Activated naive CD4-positive, alpha-beta T cell treated with anti-CD3 and anti-CD28 coated beads, Interleukin-2, amount 50 U/mL, for 16 hours (primary cell): ENCODE measurements around the gene GLB1L.
"Not testable (repeated sequence)": the region's sequence is repeated elsewhere in the genome, so short reads cannot be mapped to it uniquely, and the experiment has no call there.

Experiments
- DNase-seq: peaks from one replicate; pipeline ENCODE4 v3.0.0-alpha.2; 2020

Gene GLB1L

DNA sequence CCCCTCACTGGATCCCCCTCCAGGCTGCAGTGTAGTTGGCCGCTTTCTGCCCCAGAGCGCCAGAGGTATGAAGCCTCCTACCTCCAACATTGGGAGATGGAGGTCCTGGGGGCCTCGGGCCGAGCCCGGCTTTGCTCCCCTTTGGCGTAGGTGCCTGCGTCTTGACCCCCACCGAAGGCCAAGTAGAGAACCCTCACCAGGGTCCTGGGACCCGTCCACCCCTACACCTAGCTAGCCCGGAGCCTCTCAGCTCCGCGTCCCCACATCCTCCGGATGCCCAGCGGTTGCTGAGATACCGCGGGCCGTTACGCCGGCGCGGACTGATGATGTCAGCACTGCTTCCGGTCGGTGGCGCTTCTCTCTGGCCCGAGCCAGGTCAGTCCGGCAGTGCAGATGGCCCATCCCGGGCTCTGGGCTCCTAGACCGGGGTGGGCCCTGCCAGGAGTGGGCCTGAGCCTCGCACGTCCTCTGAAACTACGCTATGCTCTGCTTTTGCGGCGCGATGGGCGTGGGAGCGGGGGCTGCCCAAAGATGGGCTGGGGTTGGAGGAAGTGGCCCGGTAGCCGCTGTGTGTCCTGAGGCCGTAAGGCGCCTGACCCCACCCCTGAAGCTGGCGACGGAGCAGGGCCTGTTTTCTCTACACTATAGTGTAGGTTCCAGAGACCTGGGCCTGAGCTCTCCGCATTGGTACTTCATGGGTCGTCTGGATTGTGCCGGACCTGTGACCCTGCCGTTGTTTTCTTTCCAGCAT is at the start of gene GLB1L, which contains the start of gene STK16:
Gene GLB1L (minus strand): TSS at position 297 of the 751 bp plus-strand sequence. CDS start 1,871 bp downstream, outside the sequence.
Gene STK16 (plus strand): TSS at position 332 of the 751 bp plus-strand sequence. CDS start 521 bp downstream, outside the sequence.
- peak; percentile 85 for DNase-seq

DNA sequence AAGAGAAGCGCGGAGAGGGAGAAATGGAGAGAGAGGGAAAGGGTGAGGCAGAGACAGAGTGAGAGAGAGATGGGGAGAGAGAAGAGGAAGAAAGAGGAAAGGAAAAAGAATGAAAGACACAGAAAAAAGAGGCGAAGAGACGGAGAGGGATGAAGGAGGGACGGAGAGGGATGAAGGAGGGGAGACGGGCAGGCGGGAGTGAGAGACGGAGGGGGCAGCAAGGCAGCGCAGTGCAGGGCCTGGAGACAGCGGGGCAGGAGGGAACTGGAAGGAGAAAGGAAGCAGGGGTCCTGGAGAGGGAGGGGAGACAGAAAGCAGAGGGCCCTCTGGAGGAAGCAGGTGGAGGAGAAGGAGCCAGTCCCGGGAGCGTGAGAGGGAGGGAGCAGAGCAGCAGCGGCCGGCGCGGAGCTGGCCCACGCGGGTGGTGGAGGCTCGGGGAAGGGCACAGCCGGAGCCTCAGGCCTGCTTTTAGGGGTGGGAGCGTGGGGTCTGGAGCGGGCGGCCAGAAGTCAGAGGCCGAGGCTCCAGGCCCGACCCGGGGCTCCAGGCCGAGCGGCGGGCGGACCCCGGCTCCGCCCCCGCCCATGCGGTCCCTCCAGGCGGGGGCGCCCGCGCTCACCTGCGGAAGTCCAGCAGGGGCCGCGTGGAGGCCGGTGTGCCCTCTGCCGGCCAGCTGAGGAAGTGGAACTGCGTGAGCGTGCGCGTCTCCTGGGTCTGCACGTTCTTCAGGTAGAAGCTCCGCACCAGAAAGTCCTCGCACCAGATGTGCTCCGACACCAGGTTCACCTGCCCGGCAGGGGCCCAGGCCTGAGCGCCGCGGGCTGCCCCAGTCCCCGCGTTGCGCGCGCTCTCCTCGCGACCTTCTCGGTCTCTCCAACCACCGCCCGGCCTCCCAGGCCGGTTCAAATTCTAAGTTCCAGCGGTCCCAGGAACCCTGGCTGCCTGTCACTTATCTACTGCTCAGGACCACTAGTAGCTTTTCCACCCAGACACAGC is 49.4 kb upstream of the GLB1L start:
- DNase-seq, result peak; percentile 89

DNA sequence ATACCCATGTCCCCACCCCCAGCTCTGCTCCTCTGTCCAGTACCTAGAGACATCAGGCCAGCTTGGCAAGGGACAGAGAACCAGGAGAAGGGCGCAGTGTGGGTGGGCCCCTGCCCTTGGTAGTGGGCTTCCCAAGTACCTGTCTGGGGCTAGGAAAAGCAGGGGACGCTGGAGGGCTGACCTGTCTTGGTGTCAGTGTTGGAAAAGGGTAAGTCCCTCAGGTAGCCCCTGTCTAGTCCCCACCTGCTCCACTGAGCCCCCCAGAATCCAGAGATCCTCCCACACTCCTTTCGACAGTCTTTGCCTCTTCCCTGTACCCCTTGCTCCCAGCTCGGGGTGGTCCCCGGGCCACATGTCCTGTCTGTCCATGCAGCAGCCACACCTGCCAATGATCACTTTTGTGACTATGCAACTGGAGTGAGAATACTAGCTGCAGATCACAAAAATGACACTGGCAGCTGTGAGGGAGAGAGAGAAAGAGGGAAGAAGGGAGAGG is 48.5 kb upstream of the GLB1L start:
- no peak for DNase-seq

DNA sequence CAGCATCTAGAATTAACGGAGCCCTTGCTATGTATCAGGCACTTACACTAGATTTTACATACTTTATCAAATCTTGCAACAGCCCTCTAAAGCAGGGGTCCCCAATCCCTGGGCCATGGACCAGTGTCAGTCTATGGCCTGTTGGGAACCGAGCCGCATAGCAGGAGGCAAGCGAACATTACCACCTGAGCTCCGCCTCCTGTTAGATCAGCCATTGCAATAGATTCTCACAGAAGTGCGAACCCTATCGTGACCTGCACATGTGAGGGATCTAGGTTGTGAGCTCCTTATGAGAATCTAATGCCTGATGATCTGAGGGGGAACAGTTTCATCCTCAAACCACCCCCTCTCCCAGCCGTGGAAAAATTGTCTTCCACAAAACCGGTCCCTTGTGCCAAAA is 47.4 kb upstream of the GLB1L start:
- no peak for DNase-seq

DNA sequence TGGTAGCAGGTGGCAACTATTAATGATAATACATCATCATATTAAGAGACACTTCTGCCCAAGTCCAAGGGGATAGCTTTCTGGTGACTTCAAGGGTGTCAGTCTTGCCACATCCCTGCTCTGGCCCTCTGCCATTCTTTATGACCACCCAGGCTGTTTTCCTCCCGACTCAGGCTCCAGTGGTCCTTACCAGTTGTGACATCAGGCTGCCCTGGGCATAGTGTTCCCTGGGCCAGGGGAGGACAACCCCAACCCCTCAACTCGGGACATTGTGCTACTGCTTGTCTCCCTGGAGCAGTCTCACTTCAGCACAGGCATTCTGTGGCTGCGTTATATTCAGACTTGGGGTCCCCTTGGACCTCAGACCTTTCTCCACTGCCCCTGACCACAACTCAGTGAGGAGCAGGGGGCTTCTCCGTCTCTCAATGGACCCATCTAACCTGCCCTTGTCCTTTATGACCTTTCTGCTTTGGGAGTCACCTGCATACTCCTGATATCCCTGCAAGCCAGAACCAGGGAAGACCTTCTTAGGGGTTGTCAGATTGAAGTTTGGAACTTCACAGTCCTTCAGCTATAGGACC is 46.8 kb upstream of the GLB1L start:
- DNase-seq, result no peak

DNA sequence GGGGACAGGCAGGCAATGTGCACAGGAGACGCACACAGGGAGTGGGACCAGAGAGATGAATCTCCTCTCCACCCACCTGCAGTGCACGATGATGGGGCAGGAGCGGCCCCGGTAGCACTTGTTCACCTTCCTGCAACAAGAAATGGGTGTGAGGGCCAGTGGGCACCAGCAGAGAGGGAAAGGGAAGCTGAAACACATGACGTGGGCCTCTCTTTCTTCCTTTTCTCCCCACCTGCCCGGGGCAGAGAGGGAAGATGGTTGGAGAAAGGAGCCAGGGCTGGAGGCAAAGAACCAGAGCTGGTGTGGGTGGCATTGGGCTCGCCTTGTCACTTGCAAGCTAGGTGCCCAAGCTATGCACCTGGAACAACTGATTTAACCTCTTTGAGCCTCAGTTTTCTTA is 46.1 kb upstream of the GLB1L start:
- DNase-seq, result no peak

DNA sequence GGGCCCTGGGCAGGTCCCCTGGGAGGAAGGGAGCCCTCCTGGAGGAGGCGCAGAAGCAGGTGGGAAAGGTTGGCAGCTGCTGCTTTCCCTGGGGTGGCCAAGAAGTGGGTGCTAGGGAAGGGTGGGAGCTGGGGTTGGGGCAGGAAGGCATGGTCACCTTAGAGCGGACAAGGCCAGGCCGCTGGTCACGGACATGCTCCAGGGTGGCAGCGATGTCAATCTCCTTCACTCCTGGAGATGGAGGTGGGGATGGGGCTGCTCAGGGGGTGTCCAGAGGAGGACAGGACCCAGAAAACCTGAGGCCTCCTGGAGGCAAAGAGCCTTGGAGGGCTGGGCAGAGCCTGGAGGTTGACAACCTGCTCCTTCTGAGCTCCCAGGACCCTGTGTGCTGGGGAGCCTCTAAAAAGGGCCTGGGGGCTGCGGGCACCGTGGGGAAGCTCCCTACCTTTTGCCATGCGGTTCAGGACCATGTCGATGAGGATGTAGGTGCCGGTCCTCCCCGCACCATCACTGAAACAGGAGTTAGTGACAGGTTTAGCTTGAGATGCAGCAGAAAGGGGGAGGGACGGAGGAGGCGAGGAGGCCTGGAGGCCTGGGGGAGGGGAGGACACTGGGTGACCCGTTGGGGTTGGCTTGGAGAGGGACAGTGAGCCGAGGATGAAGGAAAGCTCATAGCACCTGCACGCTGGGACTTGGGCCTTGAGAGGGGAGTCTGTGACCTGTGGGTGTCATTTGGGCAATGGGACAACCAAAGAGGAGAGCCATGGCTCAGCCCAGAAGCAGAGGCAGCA is 45.3 kb upstream of the GLB1L start:
- DNase-seq, result no peak

DNA sequence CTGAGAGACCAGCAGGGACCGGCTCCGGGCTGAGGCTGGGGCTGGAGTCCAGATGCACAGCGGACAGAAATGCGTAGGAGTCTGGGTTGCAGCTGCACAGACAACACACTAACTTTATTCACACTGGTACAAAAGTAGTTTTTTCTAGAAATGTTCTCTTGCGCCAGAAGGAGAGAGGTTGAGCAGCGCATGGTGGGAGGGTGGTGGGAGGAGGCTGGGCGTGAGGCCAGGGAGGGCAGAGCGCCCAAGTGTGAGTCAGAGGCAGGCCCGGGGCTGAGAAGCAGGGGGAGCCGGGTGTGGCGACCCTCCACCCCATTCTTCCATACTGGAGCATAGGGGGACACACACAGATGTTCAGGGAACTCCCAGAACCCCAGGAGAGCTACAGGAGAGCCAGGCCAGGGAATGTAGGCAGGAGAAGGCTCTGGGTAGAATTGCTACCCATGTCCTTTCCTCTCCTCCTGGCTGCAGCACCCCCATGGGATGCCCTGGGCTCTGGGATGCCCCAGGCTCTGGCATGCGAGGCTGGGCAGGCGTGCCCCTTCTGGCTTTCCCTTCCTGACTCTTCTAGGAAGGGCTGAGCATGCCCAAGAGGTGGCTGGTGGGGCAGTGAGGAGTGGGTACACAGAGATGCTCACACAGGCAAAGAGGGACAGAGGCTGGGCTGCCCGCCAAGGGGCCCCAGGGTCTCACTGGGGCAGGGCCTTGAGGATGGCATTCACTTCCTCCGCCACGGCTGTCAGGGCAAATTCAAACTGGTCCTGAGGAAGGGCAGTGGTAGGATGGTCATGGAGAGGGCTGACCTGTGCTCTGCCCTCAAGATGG is 44.5 kb upstream of the GLB1L start:
- DNase-seq, result no peak

DNA sequence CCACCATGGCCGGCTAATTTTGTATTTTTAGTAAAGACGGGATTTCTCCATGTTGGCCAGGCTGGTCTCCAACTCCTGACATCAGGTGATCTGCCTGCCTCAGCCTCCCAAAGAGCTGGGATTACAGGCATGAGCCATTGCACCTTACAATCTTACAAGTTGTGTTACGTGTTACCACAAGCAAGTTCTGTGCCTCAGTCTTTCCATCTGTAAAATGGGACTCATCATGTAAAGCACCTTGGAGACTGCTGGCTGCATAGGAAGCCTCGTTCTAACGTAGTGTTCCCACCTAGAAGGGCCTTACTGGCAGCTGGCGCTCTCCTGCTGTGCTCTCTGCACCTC is 43.9 kb upstream of the GLB1L start:
- DNase-seq, result no peak

DNA sequence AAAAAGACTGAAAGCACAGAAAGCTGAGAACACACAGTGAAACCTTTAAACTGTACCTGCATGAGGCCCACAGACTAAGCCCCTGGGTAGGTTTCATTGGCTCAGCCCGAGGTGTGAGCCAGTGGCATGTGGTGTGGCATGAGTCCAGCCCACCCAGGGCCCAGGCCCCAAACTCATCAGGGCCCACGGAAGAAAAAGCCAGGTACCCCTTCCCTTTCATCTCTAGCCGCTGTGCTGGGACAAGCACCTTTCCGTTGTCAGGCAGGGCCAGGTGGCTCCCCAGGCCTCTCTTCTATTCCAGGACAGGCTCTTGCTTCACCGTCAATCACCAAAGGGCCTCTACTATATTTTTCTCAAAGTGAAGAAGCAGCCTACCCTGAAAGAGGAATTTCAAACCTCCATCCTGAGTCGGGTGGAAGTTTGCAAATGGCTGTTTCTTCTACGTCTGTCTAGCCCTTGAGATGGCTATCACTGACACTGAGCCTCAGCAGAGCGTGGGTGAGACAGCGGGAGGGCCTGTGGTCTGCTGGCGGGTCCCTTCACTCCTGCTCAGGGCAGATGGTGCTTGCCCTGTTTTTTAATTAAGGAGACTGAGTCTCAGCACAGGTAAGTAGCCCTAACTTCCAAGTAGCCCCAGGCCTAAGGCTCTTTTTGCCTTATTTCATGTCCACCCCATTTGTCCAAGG is 42.5 kb upstream of the GLB1L start:
- no peak for DNase-seq

DNA sequence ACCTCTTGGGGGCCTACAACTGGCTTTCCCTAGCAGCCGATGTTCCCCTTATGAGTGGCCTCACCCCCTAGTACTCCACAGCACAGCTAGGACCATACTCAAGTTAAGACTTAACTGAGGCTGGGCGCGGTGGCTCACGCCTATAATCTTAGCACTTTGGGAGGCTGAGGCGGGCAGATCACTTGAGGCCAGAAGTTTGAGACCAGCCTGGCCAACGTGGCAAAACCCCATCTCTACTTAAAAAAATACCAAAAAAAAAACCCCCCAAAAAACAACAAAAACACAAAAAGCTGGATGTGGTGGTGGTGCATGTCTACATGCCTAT is 41.8 kb upstream of the GLB1L start:
- not testable (repeated sequence) for DNase-seq

DNA sequence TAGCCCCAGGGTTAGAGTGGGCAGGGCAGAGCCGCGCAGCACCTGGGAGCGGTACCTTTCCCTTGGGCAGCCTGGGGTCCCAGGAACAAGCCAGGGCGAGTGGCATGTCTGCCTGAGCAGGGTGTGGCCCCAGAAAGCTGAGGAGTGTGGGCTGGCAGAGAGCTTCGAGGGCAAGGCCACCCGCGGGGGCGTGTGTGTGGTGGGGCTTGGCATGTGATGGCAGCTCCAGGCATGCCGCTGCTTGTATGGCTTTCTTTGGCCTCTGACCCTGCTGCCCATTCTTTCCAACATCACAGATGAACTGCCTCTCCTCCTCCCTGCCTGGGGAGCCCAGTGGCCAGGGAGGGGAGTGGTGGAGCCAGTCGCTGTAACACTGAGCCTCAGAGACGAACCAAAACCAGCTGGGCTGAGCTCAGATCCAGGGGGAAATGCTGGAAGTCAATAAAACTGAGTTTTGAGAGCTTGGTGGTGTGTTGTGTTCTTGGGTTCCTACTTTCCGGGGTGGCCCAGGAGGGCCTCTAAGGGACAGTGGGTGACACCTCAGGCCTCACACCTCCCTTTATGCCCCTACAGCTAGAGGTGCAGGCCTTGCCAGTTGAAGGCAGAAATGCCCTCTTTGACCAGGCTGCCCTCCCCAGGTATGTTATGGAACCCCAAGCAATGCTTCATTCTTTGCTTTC is 41.3 kb upstream of the GLB1L start:
- no peak for DNase-seq

DNA sequence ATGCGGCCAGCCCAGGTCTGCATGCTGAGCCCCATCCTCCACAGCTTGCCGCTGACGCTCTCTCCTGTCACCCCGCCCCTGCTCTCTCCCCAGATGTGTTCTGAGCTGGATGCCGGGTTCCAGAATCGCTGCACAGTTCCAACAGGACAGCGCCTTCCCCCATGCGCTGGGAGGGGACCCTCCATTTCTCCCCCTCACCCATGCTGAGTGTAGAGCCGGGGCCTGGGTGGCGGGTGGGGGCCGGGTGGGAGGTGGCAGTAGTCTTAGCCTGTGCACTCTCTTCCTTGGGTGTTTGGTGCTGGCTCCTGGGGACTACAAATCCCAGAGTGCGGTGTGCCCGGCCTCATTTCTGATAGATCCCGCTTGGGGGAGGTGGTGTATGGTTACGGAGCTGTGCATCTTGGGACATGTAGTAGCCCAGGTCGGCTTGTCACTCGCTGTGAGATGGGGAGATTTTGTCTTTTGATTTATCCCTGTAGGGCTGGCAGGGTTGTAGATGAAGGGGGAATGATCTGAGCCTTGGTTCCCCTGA is 40.7 kb upstream of the GLB1L start:
- no peak for DNase-seq

DNA sequence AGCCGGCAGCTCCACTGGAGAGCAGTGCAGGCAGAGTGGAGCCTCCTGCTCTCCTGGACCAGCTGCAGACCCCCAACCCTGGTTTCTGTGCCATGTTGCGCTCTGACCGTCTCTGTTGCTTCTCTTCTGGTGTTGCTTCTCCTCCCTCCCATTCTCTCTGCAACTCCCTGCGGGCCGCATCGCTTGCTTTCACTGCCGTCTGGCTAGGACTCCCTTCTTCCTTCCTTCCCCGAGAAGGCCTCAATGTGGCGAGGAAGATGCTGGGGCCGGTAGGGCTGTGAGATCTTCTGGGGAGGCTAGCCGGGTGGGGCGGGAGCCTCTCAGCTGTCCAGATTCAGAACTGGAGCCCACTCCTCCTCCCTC is 40.1 kb upstream of the GLB1L start:
- DNase-seq, result no peak

DNA sequence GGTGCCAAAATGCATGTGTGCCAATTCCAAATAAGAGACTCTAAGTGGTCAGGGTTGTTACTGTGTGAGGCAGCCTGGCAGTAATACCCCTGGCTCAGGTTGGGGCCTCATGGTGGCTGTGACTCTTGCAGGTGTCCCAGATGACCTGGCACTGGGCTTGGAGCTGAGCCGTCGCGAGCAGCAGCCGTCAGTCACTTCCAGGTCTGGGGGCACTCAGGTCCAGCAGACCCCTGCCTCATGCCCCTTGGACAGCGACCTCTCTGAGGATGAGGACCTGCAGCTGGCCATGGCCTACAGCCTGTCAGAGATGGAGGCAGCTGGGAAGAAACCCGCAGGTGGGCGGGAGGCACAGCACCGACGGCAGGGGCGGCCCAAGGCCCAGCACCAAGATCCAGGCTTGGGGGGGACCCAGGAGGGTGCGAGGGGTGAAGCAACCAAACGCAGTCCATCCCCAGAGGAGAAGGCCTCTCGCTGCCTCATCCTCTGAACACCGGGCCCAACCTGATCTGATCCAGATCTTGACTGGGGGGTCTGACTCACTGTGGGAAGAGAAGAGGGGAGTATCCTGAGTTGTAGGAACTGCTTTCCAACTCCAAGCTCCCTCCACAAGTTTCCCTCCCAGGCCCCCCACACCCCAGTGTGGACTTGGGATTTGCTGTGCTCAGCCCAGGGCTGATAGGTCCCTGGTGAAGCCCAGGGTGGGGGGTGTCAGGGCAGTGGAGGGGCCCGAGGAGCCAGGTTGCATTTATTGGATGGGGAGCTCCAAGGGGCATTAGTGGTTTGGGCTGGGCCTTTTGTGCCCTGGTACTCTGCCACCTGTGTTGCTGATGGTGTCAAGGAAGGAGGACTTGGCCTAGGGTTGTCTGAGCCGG is 39.5 kb upstream of the GLB1L start:
- no peak for DNase-seq

DNA sequence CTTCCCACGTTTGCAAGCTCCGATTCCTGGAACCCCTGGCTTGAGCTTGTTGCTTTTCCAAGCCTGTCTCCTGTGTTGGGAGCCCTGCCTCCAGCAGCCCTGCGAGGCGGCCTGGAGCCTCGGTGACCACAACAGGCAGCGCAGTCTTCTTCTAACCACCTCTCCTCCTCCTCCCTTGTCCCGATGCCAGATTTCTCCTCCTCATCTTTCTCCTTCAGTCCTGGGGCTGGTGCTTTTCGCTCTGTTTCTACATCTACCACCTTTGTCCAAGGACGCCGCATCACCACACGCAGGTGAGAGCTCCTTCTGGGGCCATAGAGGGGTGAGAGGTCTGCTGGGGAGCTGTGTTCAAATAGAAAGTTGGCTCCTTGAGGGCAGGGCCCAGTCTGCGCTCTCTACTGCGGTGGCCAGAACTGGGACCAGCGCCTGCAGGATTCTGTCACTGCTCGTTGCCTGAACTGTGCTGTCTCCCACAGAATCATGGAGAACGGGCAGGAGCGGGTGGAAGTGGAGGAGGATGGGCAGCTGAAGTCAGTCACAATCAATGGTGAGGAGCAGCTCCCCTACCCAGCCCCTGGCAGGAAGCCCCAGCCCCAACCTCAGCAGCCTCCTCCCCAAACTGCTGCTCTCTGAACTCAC is 37.8 kb upstream of the GLB1L start:
- no peak for DNase-seq

DNA sequence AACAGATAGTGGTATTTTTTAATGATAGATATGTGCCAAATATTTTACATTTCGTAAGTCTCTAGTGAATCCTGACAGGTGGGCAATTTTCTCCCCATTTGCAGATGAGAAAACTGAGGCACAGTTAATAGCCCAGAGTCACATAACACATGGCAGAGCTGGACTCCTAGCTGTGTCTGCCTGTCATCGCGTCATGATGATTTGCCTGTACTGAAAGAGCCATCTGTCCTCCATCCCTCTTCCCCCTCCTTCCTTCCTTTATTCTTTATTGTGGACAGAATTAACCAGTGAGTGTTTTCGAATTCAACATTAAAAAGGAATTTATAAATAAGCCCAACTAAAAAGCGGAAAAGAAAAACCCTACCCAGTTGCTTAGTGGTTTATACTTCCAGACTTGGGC is 37.1 kb upstream of the GLB1L start:
- DNase-seq, result no peak

DNA sequence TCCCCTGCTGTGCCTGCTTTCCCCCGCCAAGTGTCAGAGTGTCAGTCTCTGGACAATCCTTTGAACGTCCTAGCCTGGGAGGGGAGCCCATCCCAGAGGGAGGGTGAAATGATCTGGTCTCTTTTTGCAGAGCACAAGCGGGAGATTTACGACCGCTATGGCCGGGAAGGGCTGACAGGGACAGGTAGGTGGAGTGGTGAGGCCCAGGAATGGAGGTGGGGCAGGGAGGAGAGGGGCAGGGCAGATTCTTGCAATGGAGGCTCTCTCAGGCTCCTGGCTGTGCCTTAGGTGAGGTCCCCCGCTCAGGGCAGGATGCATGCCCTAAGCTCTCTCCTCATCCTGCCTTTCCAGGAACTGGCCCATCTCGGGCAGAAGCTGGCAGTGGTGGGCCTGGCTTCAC is 36.3 kb upstream of the GLB1L start:
- no peak for DNase-seq

DNA sequence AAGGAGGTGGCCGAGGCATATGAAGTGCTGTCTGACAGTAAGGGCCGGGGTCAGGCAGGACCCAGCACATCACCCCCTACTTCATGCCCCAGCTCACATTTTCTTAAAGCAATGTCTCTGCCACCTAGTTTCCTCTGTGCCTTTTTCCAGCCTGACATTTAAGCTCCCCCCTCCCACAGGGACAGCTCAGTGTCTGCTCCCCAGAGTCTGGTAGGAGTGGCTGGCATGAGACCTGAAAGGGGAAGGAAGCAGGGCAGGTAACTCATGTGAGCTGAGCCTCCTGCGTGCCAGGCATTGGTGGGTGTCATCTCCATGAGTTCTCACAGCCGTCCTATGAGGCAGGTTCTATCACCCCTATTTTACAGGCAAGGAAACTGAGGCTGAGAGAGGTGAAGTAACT is 35.4 kb upstream of the GLB1L start:
- no peak for DNase-seq
